Measurements from ENCODE around the gene SPARCL1. TPM values are rescaled to one million over a fixed set of nuclear protein-coding genes. Genes with fewer than 3 reads are reported as not detected.
A peak's percentile ranks its signal among the peaks of the same experiment; 100 is the strongest.

SPARCL1 gene
- total and polyA plus RNA-seq, 2 experiments from 2014 or later, result not detected

DNA sequence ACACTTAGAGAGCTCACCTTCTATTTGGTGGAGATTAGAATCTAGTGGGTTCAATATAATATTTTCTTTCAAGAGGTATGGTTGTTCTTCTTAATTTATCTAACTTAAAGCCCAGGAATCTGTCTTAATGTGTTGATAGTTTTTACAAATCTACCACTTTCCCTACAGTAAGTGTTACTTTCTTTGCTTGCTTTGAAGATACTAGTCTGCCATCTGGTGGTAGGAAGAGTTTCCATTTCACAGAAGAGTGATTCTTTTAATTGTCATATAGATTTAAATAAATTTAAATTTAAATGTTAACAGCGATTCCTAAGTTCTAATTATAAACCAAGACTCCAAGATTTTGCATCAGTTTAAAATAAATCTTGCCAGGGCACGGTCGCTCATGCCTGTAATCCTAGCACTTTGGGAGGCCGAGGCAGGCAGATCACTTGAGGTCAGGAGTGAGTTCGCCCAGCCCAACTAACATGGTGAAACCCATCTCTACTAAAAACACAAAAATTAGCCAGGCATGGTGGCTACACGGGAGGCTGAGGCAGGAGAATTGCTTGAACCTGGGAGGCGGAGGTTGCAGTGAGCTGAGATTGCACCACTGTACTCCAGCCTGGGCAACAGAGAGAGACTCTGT is 63.3 kb downstream of the SPARCL1 start:
- Histone ChIP-seq H3K9me3 (ENCODE audit: low read depth) (no peaks in the 10 kb centered on the region), H3K27me3 (replicated peaks; ENCODE audit: insufficient read depth) (no peaks in the 10 kb centered on the region), H4K20me1 (ENCODE audit: insufficient read depth) (no peaks in the 10 kb centered on the region), H3K4me1 (ENCODE audit: insufficient read depth) (peaks cover 7% of the 10 kb centered on the region; the same call in 1 of the 2 replicates), H3K9ac (no peak overlapping the region), H3K9me2 (ENCODE audit: insufficient read depth) (no peaks in the 10 kb centered on the region), H3F3A (ENCODE audit: insufficient read depth) (peaks cover 8% of the 10 kb centered on the region; the same call in 1 of the 2 replicates), H3K4me2 (ENCODE audit: unreplicated experiment) (no peak overlapping the region), H3K79me2 (ENCODE audit: insufficient read depth) (no peaks in the 10 kb centered on the region), H3K4me3 (no peak overlapping the region), H2AFZ (no peak overlapping the region), H3K27ac (no peak overlapping the region), H3K36me3 (ENCODE audit: low read depth) (no peaks in the 10 kb centered on the region)
- TF ChIP-seq EZH2phosphoT487 (IDR thresholded peaks at IDR 0.05; ENCODE audit: insufficient read depth, low read depth) (no peak), EZH2 (IDR thresholded peaks at IDR 0.05; ENCODE audit: insufficient read depth, poor library complexity, severe bottlenecking) (no peak)
- peak; percentile 70 for DNase-seq
- 45% methylated on average over 7 of the region's 7 CpGs for WGBS, 2 experiments (ENCODE audit: low coverage in 1 of 2, low lambda C conversion rate in 2 of 2, missing lambda C conversion rate in 2 of 2)
- in situ Hi-C loops (cut with MboI), result loop anchor here (25.0 kb wide), 1 partner anchor 329 kb away; no protein-coding TSS in a partner anchor

- Histone ChIP-seq H3K4me3 (no peak overlapping the region), H2AFZ (no peak overlapping the region), H3K36me3 (ENCODE audit: low read depth) (peaks cover 11% of the 10 kb centered on the region; the same call in 1 of the 2 replicates), H3K27ac (no peak overlapping the region), H3F3A (ENCODE audit: insufficient read depth) (peaks cover 15% of the 10 kb centered on the region; the same call in 1 of the 2 replicates), H3K4me1 (ENCODE audit: insufficient read depth) (peaks cover 9% of the 10 kb centered on the region; the same call in 1 of the 2 replicates), H3K4me2 (ENCODE audit: unreplicated experiment) (no peak overlapping the region), H4K20me1 (ENCODE audit: insufficient read depth) (no peaks in the 10 kb centered on the region), H3K9me3 (ENCODE audit: low read depth) (no peaks in the 10 kb centered on the region), H3K79me2 (ENCODE audit: insufficient read depth) (no peaks in the 10 kb centered on the region), H3K9me2 (ENCODE audit: insufficient read depth) (no peaks in the 10 kb centered on the region), H3K9ac (no peak overlapping the region), H3K27me3 (replicated peaks; ENCODE audit: insufficient read depth) (no peaks in the 10 kb centered on the region)
- 65 to 79% methylated on average over 2 of the region's 2 CpGs for WGBS, 2 experiments (ENCODE audit: low coverage in 1 of 2, low lambda C conversion rate in 2 of 2, missing lambda C conversion rate in 2 of 2)
- in situ Hi-C loops (cut with MboI), result loop anchor here (5.0 to 25.0 kb wide), 2 partner anchors 85 to 325 kb away; no protein-coding TSS in a partner anchor
- TF ChIP-seq EZH2 (IDR thresholded peaks at IDR 0.05; ENCODE audit: insufficient read depth, poor library complexity, severe bottlenecking) (no peak), EZH2phosphoT487 (IDR thresholded peaks at IDR 0.05; ENCODE audit: insufficient read depth, low read depth) (no peak)
- DNase-seq, result no peak
Observed at GRCh38 chr4:87462102-87462501, 67.1 kb downstream of the SPARCL1 start.

GRCh38 chr4:87461281-87461700 is 67.9 kb downstream of the SPARCL1 start:
- no peaks in the 10 kb centered on the region for H3K79me2 ChIP-seq (ENCODE audit: insufficient read depth)
- H3K9me2 ChIP-seq (ENCODE audit: insufficient read depth), result no peaks in the 10 kb centered on the region
- no peaks in the 10 kb centered on the region for H4K20me1 ChIP-seq (ENCODE audit: insufficient read depth)
- DNase-seq, result peak; percentile 38
- no peak overlapping the region for H3K9ac ChIP-seq
- peaks cover 9% of the 10 kb centered on the region; the same call in 1 of the 2 replicates for H3K4me1 ChIP-seq (ENCODE audit: insufficient read depth)
- no peaks in the 10 kb centered on the region for H3K27me3 ChIP-seq (replicated peaks; ENCODE audit: insufficient read depth)
- TF ChIP-seq EZH2phosphoT487 (IDR thresholded peaks at IDR 0.05; ENCODE audit: insufficient read depth, low read depth) (no peak), EZH2 (IDR thresholded peaks at IDR 0.05; ENCODE audit: insufficient read depth, poor library complexity, severe bottlenecking) (no peak)
- in situ Hi-C loops (cut with MboI), result loop anchor here (5.0 to 25.0 kb wide), 2 partner anchors 84 to 324 kb away; no protein-coding TSS in a partner anchor
- no peak overlapping the region for H3K27ac ChIP-seq
- peaks cover 15% of the 10 kb centered on the region; the same call in 1 of the 2 replicates for H3F3A ChIP-seq (ENCODE audit: insufficient read depth)
- H2AFZ ChIP-seq, result no peak overlapping the region
- no peaks in the 10 kb centered on the region for H3K9me3 ChIP-seq (ENCODE audit: low read depth)
- peak overlapping the region; percentile 9 for H3K4me2 ChIP-seq (ENCODE audit: unreplicated experiment)
- H3K36me3 ChIP-seq (ENCODE audit: low read depth), result peaks cover 11% of the 10 kb centered on the region; the same call in 1 of the 2 replicates
- no peak overlapping the region for H3K4me3 ChIP-seq

- Histone ChIP-seq H3K9me2 (ENCODE audit: insufficient read depth) (no peaks in the 10 kb centered on the region), H3K27ac (no peak overlapping the region), H4K20me1 (ENCODE audit: insufficient read depth) (no peaks in the 10 kb centered on the region), H3F3A (ENCODE audit: insufficient read depth) (peaks cover 10% of the 10 kb centered on the region; the same call in 1 of the 2 replicates), H3K27me3 (replicated peaks; ENCODE audit: insufficient read depth) (no peaks in the 10 kb centered on the region), H3K79me2 (ENCODE audit: insufficient read depth) (no peaks in the 10 kb centered on the region), H3K4me2 (ENCODE audit: unreplicated experiment) (no peak overlapping the region), H3K36me3 (ENCODE audit: low read depth) (peaks cover 18% of the 10 kb centered on the region; the same call in 1 of the 2 replicates), H3K4me1 (ENCODE audit: insufficient read depth) (peaks cover 9% of the 10 kb centered on the region; the same call in 1 of the 2 replicates), H2AFZ (no peak overlapping the region), H3K4me3 (no peak overlapping the region), H3K9me3 (ENCODE audit: low read depth) (no peaks in the 10 kb centered on the region), H3K9ac (no peak overlapping the region)
- in situ Hi-C loops (cut with MboI), result loop anchor here (25.0 kb wide), 1 partner anchor 322 kb away; no protein-coding TSS in a partner anchor
- 97% methylated on average over 4 of the region's 4 CpGs for WGBS, 2 experiments (ENCODE audit: low coverage in 1 of 2, low lambda C conversion rate in 2 of 2, missing lambda C conversion rate in 2 of 2)
- DNase-seq, result no peak
- TF ChIP-seq EZH2 (IDR thresholded peaks at IDR 0.05; ENCODE audit: insufficient read depth, poor library complexity, severe bottlenecking) (no peak), EZH2phosphoT487 (IDR thresholded peaks at IDR 0.05; ENCODE audit: insufficient read depth, low read depth) (no peak)
Observed at GRCh38 chr4:87458913-87459312, 70.3 kb downstream of the SPARCL1 start.
